HG03432 (cell line): ENCODE measurements around the gene ARHGEF33.

Experiments
- ATAC-seq: cut with Tn5 transposase; IDR thresholded peaks from one replicate; pipeline ENCODE4 v1.9.1; 2021; ENCODE audit warnings: mild to moderate bottlenecking, moderate library complexity; ENCODE audit not compliant: unreplicated experiment

ARHGEF33 gene

GRCh38 chr2:38951766-38952165 is 62.1 kb downstream of the ARHGEF33 start:
- no peak for ATAC-seq

GRCh38 chr2:38957972-38958371 is 68.3 kb downstream of the ARHGEF33 start:
- no peak for ATAC-seq

- no peak for ATAC-seq
Measured at GRCh38 chr2:38959466-38959865, 69.8 kb downstream of the ARHGEF33 start.

GRCh38 chr2:38959938-38960608 is 70.4 kb downstream of the ARHGEF33 start:
- ATAC-seq: peak; percentile 94

GRCh38 chr2:38960609-38961320 is 71.1 kb downstream of the ARHGEF33 start:
- ATAC-seq: peak; percentile 44

GRCh38 chr2:38966006-38966405 is 76.3 kb downstream of the ARHGEF33 start:
- ATAC-seq: no peak

GRCh38 chr2:38966678-38967077 is 77.0 kb downstream of the ARHGEF33 start:
- ATAC-seq: no peak

GRCh38 chr2:38968021-38968420 is 78.3 kb downstream of the ARHGEF33 start:
- ATAC-seq: no peak

- ATAC-seq: no peak
Measured at GRCh38 chr2:38971377-38971776, 81.7 kb downstream of the ARHGEF33 start.

- no peak for ATAC-seq
Measured at GRCh38 chr2:38973266-38973665, 83.6 kb downstream of the ARHGEF33 start.

- no peak for ATAC-seq
Measured at GRCh38 chr2:38975042-38975441, 85.4 kb downstream of the ARHGEF33 start.

GRCh38 chr2:38977047-38977446 is 87.4 kb downstream of the ARHGEF33 start:
- no peak for ATAC-seq

- no peak for ATAC-seq
Measured at GRCh38 chr2:38978296-38978903, 88.7 kb downstream of the ARHGEF33 start.

- ATAC-seq: no peak
Measured at GRCh38 chr2:38978908-38979307, 89.2 kb downstream of the ARHGEF33 start.

- ATAC-seq: no peak
Measured at GRCh38 chr2:38981003-38981669, 91.5 kb downstream of the ARHGEF33 start.

GRCh38 chr2:38981670-38982357 is 92.1 kb downstream of the ARHGEF33 start:
- ATAC-seq: no peak

GRCh38 chr2:38982498-38982897 is 92.8 kb downstream of the ARHGEF33 start:
- ATAC-seq: no peak

GRCh38 chr2:38988716-38989115 is 99.0 kb downstream of the ARHGEF33 start:
- no peak for ATAC-seq

- no peak for ATAC-seq
Measured at GRCh38 chr2:38991899-38992298, 102.2 kb downstream of the ARHGEF33 start.

GRCh38 chr2:38997781-38998180 is 108.1 kb downstream of the ARHGEF33 start:
- ATAC-seq: no peak

GRCh38 chr2:39000552-39000951 is 110.9 kb downstream of the ARHGEF33 start:
- ATAC-seq: no peak
